Body of pancreas (tissue), 4 donors: ENCODE results near the gene MGMT. TPM values are rescaled to one million over a fixed set of nuclear protein-coding genes. Genes with fewer than 3 reads are reported as not detected.

Source experiments
- ATAC-seq: fragments of 150-250 bp; one replicate; pipeline ENCODE4 v1.9.1; 2016
- DNase-seq, 4 donors: peaks; one replicate each; pipeline ENCODE4 v3.0.0-alpha.2; 2019
- H3K27ac ChIP-seq, 4 donors: fragments of 200-600 bp; sonication (generic); 1 replicate in 3 of 4; 2 replicates in 1 of 4; pipeline versions ENCODE4 v1.5.1 to v1.6.1; 2016 to 2019; ENCODE audit warnings: mild to moderate bottlenecking in 1 of 4, mixed read lengths in 1 of 4, moderate library complexity in 1 of 4
- H3K27me3 ChIP-seq, 2 donors: fragments of 200-600 bp; sonication (generic); one replicate each; pipeline ENCODE4 v1.6.0; 2016; ENCODE audit warnings: mild to moderate bottlenecking in 1 of 2
- H3K36me3 ChIP-seq, 2 donors: fragments of 200-600 bp; sonication (generic); replicated peaks in 1 of 2; 2 replicates each; pipeline ENCODE4 v1.5.1; 2016; ENCODE audit warnings: low read depth in 2 of 2; ENCODE audit not compliant: insufficient read depth in 1 of 2
- H3K4me1 ChIP-seq: fragments of 200-600 bp; sonication (generic); one replicate; pipeline ENCODE4 v1.6.0; 2016
- H3K4me3 ChIP-seq, 2 donors: fragments of 200-600 bp; sonication (generic); 1 replicate in 1 of 2; 2 replicates in 1 of 2; pipeline ENCODE4 v1.5.1; 2016 to 2019
- H3K9me3 ChIP-seq, 3 donors: fragments of 200-600 bp; sonication (generic); 1 replicate in 2 of 3; 2 replicates in 1 of 3; pipeline ENCODE4 v1.5.1; 2016
- POLR2A ChIP-seq, 3 donors: fragments of 450-650 bp; IDR thresholded peaks; one replicate each; pipeline ENCODE4 v1.6.1; 2016; ENCODE audit warnings: antibody characterized with exemption in 3 of 3, mild to moderate bottlenecking in 2 of 3
- WGBS, 2 donors: methylation state at CpG; one replicate each; pipeline ENCODE4 v1.1.5; 2017; 5-methylcytosine and 5-hydroxymethylcytosine counted together
- intact Hi-C: fragments of 100-400 bp; cut with DNase I; formaldehyde crosslinking; loops from one replicate; pipeline ENCODE4 v1.15.1; 2023
- total RNA-seq, 2 donors: library from RNA; depleted of rRNA; stranded (reverse); fragments of >200 nt; gene quantifications; one replicate each; pipeline ENCODE4 v1.1.0, GENCODE V29; 2016
- TF ChIP-seq, protein P1 (sequence below), 7 experiments: fragments of 450-650 bp in 4 of 7; fragments of 200-600 bp in 3 of 7; sonication (generic) in 3 of 7; IDR thresholded peaks; one replicate each; pipeline ENCODE4 v1.5.1; 2016 to 2019; ENCODE audit warnings: antibody characterized with exemption in 7 of 7

MGMT gene
- total RNA-seq, 2 donors from 2014 or later, result 13.7 to 25.4 TPM

DNA sequence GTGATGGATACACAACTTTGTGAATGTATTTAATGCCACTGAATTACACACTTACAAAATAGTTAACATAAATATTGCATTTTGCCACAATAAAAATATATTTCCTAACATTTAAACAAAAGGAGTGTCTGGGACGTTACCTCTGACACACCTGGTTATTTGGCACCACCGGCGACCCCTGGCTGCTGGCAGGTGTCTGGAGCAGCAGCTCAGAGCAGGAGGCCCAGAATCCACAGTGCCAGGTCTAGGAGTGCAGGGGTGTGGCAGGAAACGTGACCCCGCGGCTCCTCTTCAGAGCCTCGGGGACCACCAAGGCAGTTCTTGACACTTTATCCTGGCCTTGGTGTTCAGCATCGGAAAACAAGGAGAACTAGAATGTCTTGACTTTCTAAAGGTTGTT lies 46.3 kb downstream of the MGMT start:
- no peak for ATAC-seq

DNA sequence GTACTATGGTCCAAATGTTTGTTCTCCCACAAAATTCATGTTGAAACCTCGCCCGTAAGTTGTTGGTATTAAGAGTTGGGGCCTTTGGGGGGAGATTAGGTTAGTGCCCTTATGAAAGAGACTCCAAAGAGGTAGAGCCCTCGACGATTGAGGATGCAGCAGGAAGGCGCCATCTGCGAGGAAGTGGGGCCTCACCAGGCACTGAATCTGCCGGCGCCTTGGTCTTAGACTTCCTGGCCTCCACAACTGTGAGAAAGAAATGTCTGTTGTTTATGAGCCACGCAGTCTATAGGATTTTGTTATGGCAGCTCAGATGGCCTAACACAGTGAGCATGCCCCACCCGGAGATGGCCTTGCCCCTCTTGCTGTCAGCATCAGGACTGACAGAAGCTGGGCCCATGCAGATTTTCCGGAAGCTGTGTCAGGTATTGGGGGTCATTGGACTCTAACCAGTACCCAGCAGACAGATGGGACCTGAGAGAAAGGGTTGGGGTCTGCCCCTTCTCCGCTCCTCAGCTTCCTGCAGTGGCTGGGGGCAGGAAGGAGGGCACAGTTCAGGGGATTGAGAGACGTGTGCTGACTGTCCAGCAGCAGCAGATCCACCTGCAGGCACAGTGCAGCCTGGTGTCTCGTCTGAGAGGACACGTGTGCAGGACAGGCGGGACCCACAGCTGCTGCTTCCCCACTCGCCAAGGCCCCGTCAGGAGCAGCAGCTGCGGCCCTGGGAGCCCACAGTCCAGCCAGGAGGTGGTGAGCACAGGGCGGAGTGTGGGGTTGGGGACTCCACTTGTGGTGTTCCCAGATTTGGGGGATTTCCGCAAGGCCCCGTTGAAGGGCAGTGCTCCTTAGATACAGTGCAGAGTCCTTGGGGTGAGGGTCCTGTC lies 47.8 kb downstream of the MGMT start:
- WGBS, 2 donors, result 84 to 87% methylated on average over 21 to 22 of the region's 22 CpGs
- Histone ChIP-seq H3K36me3 (no peaks in the 10 kb centered on the region), H3K27ac (no peak overlapping the region), H3K4me3 (no peak overlapping the region), H3K9me3 (no peaks in the 10 kb centered on the region), H3K27me3 (no peaks in the 10 kb centered on the region), H3K4me1 (no peaks in the 10 kb centered on the region)
- ATAC-seq (no peak), DNase-seq (no peak)
- intact Hi-C loops, result no loop called here
- TF ChIP-seq POLR2A (IDR thresholded peaks at IDR 0.05), result no peak
- TF ChIP-seq, protein P1, sequence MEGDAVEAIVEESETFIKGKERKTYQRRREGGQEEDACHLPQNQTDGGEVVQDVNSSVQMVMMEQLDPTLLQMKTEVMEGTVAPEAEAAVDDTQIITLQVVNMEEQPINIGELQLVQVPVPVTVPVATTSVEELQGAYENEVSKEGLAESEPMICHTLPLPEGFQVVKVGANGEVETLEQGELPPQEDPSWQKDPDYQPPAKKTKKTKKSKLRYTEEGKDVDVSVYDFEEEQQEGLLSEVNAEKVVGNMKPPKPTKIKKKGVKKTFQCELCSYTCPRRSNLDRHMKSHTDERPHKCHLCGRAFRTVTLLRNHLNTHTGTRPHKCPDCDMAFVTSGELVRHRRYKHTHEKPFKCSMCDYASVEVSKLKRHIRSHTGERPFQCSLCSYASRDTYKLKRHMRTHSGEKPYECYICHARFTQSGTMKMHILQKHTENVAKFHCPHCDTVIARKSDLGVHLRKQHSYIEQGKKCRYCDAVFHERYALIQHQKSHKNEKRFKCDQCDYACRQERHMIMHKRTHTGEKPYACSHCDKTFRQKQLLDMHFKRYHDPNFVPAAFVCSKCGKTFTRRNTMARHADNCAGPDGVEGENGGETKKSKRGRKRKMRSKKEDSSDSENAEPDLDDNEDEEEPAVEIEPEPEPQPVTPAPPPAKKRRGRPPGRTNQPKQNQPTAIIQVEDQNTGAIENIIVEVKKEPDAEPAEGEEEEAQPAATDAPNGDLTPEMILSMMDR (IDR thresholded peaks at IDR 0.05), result no peak

More for the DNA sequence above, 46.3 kb downstream of the MGMT start:
- Histone ChIP-seq H3K27me3 (no peaks in the 10 kb centered on the region), H3K4me1 (no peaks in the 10 kb centered on the region), H3K4me3 (no peak overlapping the region), H3K9me3 (no peaks in the 10 kb centered on the region), H3K36me3 (no peaks in the 10 kb centered on the region), H3K27ac (no peak overlapping the region)
- TF ChIP-seq, protein P1 (IDR thresholded peaks at IDR 0.05), result no peak
- no peak for TF ChIP-seq POLR2A (IDR thresholded peaks at IDR 0.05)
- no peak for DNase-seq
- WGBS, 2 donors, result 73 to 82% methylated on average over 8 of the region's 8 CpGs
- intact Hi-C loops, result no loop called here

DNA sequence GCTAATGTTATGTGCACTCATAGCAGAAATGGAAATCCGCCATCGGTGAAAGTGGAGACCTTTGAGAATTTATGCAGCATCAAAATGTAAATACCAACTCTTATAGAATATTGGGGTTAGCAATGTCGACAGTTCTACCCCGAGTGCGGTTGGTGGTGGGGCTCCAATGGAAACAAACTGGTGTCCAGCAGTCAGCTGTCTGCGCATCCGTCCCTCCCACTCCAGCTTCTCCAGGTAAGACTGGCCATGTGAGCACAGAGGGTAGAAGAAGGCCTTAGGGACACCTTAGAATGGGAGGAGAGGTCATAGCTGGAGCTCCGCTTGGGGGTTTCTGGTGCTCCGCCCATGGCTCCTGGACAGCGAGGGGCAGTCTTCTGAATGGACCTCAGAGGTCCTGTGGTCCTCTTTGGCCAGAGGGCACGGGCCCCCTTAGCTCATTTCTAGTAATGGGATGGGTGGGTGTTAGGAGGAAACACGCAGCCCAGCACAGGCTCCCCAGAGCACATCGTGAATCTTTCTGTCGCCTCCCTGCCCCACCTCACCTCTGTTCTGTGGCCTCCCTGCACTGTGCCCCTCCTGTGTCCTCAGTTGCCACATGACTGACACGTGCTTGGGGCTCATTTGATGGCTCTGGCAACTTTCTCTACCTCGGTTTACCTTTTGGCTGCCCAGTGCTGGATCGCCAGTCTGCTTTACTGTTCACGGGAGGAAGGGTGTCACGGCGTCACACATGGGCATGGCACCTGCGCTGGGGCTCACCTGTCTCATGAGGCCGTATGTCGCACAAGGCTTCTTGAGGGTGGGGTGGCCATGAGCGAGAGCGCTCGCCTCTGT lies 50.0 kb downstream of the MGMT start:
- no peak for ATAC-seq
- Histone ChIP-seq H3K4me1 (no peaks in the 10 kb centered on the region), H3K4me3 (no peak overlapping the region), H3K9me3 (no peaks in the 10 kb centered on the region), H3K27me3 (no peaks in the 10 kb centered on the region), H3K27ac (no peak overlapping the region), H3K36me3 (no peaks in the 10 kb centered on the region)
- intact Hi-C loops, result no loop called here
- no peak for DNase-seq
- WGBS, 2 donors, result 92% methylated on average over 22 to 26 of the region's 26 CpGs
- TF ChIP-seq, protein P1 (IDR thresholded peaks at IDR 0.05), result no peak
- TF ChIP-seq POLR2A (IDR thresholded peaks at IDR 0.05), result no peak

DNA sequence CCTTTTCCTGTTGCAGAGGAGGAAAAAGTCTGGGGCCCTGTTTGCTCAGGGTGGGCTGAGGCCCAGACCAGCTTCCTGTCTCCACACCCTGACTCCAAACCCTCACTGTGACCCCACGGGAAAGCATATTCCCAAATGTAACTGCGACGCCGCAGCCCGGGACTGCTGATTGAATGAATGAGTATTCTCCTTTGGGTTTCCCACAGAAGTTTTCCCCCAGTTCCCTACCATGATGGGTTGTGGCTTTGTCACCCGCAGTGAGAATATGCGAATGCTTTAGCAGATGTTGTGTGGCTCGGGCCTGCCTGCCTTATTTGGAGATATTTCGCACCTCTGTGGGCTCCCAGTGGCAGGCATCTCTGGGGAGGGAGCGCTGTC lies 50.6 kb downstream of the MGMT start:
- no peaks in the 10 kb centered on the region for H3K4me1 ChIP-seq
- 89 to 90% methylated on average over 10 of the region's 10 CpGs for WGBS, 2 donors
- ATAC-seq (no peak), DNase-seq (no peak)
- H3K36me3 ChIP-seq, result no peaks in the 10 kb centered on the region
- no peak overlapping the region for H3K4me3 ChIP-seq
- H3K27me3 ChIP-seq, result no peaks in the 10 kb centered on the region
- intact Hi-C loops, result no loop called here
- H3K9me3 ChIP-seq, result no peaks in the 10 kb centered on the region
- TF ChIP-seq POLR2A (IDR thresholded peaks at IDR 0.05), result no peak
- TF ChIP-seq, protein P1 (IDR thresholded peaks at IDR 0.05), result no peak
- H3K27ac ChIP-seq, result no peak overlapping the region
